Endothelial cell of umbilical vein (primary cell): ENCODE data around the gene TSPAN18. TPM values are rescaled to one million over a fixed set of nuclear protein-coding genes. Genes with fewer than 3 reads are reported as not detected.

ENCODE experiments used
- BruUV-seq: library from RNA; stranded (reverse); fragments of 400-500 nt; replicated peaks from 2 replicates; lab custom pipeline; 2021; lab: Mats Ljungman, UMichigan
- CTCF ChIA-PET: fragments of 300-600, 350-600 bp; sonication (Branson Sonifier 250); formaldehyde crosslinking; loops from one replicate; lab custom pipeline; 2021; ENCODE audit warnings: antibody characterized with exemption, inconsistent platforms; lab: Charles Lee
- POLR2A ChIA-PET: fragments of 300-600, 350-600 bp; sonication (Branson Sonifier 250); formaldehyde crosslinking; loops from one replicate; lab custom pipeline; 2021; ENCODE audit warnings: antibody characterized with exemption, inconsistent platforms; lab: Charles Lee
- DNase-seq: peaks from one replicate; pipeline ENCODE4 v3.0.0-alpha.2; 2011; ENCODE audit warnings: low read depth, low spot score
- FAIRE-seq: peaks from 2 replicates; lab custom pipeline; 2011; peaks lifted over from hg19 to GRCh38; lab: Jason Lieb, UNC
- H2AFZ ChIP-seq: 2 replicates; pipeline ENCODE4 v1.6.0; 2012; ENCODE audit warnings: low read depth, low read length, control low read depth, inconsistent platforms
- H3K27ac ChIP-seq: 2 replicates; pipeline ENCODE4 v1.5.1; 2011; ENCODE audit warnings: low read depth, mild to moderate bottlenecking, control low read depth, low read length, moderate library complexity; ENCODE audit not compliant: insufficient read depth
- H3K27me3 ChIP-seq, 2 experiments: 2 replicates each; pipeline versions ENCODE4 v1.6.0 to v1.6.1; 2011; ENCODE audit warnings: low read length in 2 of 2, mixed read lengths in 1 of 2; ENCODE audit not compliant: control insufficient read depth in 2 of 2, insufficient read depth in 2 of 2
- H3K36me3 ChIP-seq, 2 experiments: 2 replicates in 1 of 2; 3 replicates in 1 of 2; pipeline ENCODE4 v1.5.1; 2011; ENCODE audit warnings: low read length in 2 of 2, mild to moderate bottlenecking in 1 of 2, moderate library complexity in 1 of 2; ENCODE audit not compliant: control insufficient read depth in 2 of 2, insufficient read depth in 2 of 2; ENCODE audit errors: extremely low read depth in 1 of 2
- H3K4me1 ChIP-seq: 3 replicates; pipeline ENCODE4 v1.5.1; 2011; ENCODE audit warnings: mild to moderate bottlenecking, low read length; ENCODE audit not compliant: control insufficient read depth, insufficient read depth; ENCODE audit errors: extremely low read depth
- H3K4me2 ChIP-seq: 2 replicates; pipeline ENCODE4 v1.6.1; 2011; ENCODE audit warnings: low read length, control low read depth, mixed read lengths; ENCODE audit not compliant: insufficient read depth
- H3K4me3 ChIP-seq, 3 experiments: fragments of 200-600 bp in 1 of 3; sonication (generic), shearing (Covaris generic) in 1 of 3; replicated peaks in 1 of 3; 2 replicates each; pipeline ENCODE4 v1.5.1; 2011 to 2016; ENCODE audit warnings: control low read depth in 3 of 3, low read length in 3 of 3, mild to moderate bottlenecking in 2 of 3, inconsistent platforms in 1 of 3, low read depth in 1 of 3, moderate library complexity in 1 of 3; ENCODE audit not compliant: insufficient read depth in 1 of 3
- H3K79me2 ChIP-seq: 2 replicates; pipeline ENCODE4 v1.6.0; 2012; ENCODE audit warnings: low read length, inconsistent platforms; ENCODE audit not compliant: control insufficient read depth, insufficient read depth
- H3K9ac ChIP-seq: replicated peaks from 2 replicates; pipeline ENCODE3; 2011; ENCODE audit warnings: low read length, control low read depth; ENCODE audit not compliant: insufficient read depth; ENCODE audit errors: extremely low read depth
- H3K9me1 ChIP-seq: replicated peaks from 3 replicates; pipeline ENCODE4 v1.6.0; 2011; ENCODE audit warnings: mild to moderate bottlenecking, low read length; ENCODE audit not compliant: control insufficient read depth, insufficient read depth; ENCODE audit errors: extremely low read depth
- H3K9me3 ChIP-seq: replicated peaks from 2 replicates; pipeline ENCODE4 v1.5.1; 2012; ENCODE audit warnings: low read length, inconsistent platforms; ENCODE audit not compliant: control insufficient read depth, insufficient read depth
- H4K20me1 ChIP-seq: replicated peaks from 2 replicates; pipeline ENCODE3; 2011; ENCODE audit warnings: mild to moderate bottlenecking, low read length; ENCODE audit not compliant: control insufficient read depth, insufficient read depth; ENCODE audit errors: extremely low read depth
- EZH2 ChIP-seq: IDR thresholded peaks from 2 replicates; pipeline ENCODE4 v1.6.1; 2012; ENCODE audit warnings: borderline replicate concordance, low read depth, mild to moderate bottlenecking, moderate library complexity, low read length, inconsistent platforms; ENCODE audit not compliant: severe bottlenecking
- FOS ChIP-seq: IDR thresholded peaks from 2 replicates; pipeline ENCODE4 v1.6.1; 2011; ENCODE audit warnings: mild to moderate bottlenecking, low read length, moderate library complexity, borderline replicate concordance; ENCODE audit not compliant: insufficient read depth
- GATA2 ChIP-seq: IDR thresholded peaks from 2 replicates; pipeline ENCODE4 v1.7.0; 2011; ENCODE audit warnings: low read depth, mild to moderate bottlenecking, moderate library complexity, mixed read lengths, low read length; ENCODE audit not compliant: insufficient read length, insufficient read depth
- JUN ChIP-seq: IDR thresholded peaks from 2 replicates; pipeline ENCODE4 v1.6.1; 2011; ENCODE audit warnings: borderline replicate concordance, low read depth; ENCODE audit not compliant: insufficient read length, insufficient read depth
- MYC ChIP-seq: IDR thresholded peaks from one replicate; pipeline ENCODE4 v1.6.1; 2011; ENCODE audit warnings: mild to moderate bottlenecking, low read depth, low read length
- POLR2A ChIP-seq: IDR thresholded peaks from 2 replicates; pipeline ENCODE4 v1.6.1; 2012; ENCODE audit warnings: low read depth, mild to moderate bottlenecking, control low read depth, low read length
- POLR2AphosphoS5 ChIP-seq: IDR thresholded peaks from 2 replicates; pipeline ENCODE4 v1.6.1; 2012; ENCODE audit warnings: low read depth, mild to moderate bottlenecking, control low read depth, low read length, moderate library complexity; ENCODE audit not compliant: insufficient read depth
- dilution Hi-C: fragments of 300-500 bp; cut with MboI; formaldehyde crosslinking; loops from one replicate; pipeline ENCODE4 v1.15.0; 2019; ENCODE audit warnings: low sequenced_read_pairs; ENCODE audit not compliant: extremely low pct_ligation_motif_present
- intact Hi-C: fragments of 100-400 bp; cut with micrococcal nuclease; formaldehyde crosslinking; loops from one replicate; pipeline ENCODE4 v1.10.0; 2022
- polyA plus RNA-seq, 4 experiments: library from polyadenylated mRNA; depleted of rRNA in 3 of 4; stranded (reverse) in 3 of 4; unstranded in 1 of 4; fragments of >200 nt; gene quantifications; 2 replicates each; pipeline versions ENCODE4 v1.2.1 to v1.2.3, GENCODE V29; 2011 to 2012; ENCODE audit warnings: missing spikeins in 1 of 4
- total RNA-seq: library from RNA; stranded (reverse); gene quantifications from 2 replicates; pipeline ENCODE4 v1.2.3, GENCODE V29; 2021
- TF ChIP-seq, protein P1 (sequence below): IDR thresholded peaks from 2 replicates; pipeline ENCODE4 v1.6.1; 2011; ENCODE audit not compliant: insufficient read depth, insufficient read length
- TF ChIP-seq, protein P2 (sequence below), 2 donors: IDR thresholded peaks; 1 replicate in 1 of 2; 2 replicates in 1 of 2; pipeline ENCODE4 v1.5.1; 2011; ENCODE audit warnings: low read length in 2 of 2, mild to moderate bottlenecking in 2 of 2, moderate library complexity in 2 of 2, control low read depth in 1 of 2, inconsistent platforms in 1 of 2, low read depth in 1 of 2; ENCODE audit not compliant: insufficient read depth in 1 of 2; ENCODE audit errors: extremely low read depth in 1 of 2

The TSPAN18 gene
- total and polyA plus RNA-seq, 2 donors (not counting 3 experiments of a cell fraction or from before 2014, with no cell fraction given): 32.2 to 118 TPM

DNA sequence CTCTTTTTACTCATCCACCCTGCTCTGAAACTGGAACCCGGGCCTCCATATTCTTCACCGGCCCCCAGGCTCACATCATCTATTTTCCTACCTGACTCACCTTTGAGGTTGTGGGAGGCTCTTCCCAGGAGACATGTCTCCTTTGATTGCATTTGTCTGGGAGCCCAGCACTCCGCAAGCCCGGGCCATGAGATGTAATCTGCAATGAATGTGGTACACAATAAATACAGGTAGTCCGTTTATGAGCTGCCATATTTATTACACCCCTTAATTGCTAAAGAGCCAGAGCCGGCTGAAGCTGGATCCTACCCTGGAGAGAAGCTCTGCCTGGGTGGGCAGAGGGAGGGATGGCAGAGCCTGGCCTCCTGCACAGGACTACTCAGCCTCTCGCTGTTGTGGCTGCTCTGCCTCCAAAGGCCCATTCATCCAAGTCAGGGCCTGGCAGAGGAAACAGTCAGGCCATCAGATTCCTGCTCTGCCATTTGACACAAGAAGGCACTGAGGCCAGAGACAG, 174.4 kb downstream of the TSPAN18 start:
- no peak overlapping the region for H3K27ac ChIP-seq
- TF ChIP-seq MYC (no peak), JUN (no peak), EZH2 (no peak), POLR2A (no peak), FOS (no peak), GATA2 (no peak), POLR2AphosphoS5 (no peak)
- TF ChIP-seq, protein P1, sequence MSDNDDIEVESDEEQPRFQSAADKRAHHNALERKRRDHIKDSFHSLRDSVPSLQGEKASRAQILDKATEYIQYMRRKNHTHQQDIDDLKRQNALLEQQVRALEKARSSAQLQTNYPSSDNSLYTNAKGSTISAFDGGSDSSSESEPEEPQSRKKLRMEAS: no peak
- TF ChIP-seq, protein P2, sequence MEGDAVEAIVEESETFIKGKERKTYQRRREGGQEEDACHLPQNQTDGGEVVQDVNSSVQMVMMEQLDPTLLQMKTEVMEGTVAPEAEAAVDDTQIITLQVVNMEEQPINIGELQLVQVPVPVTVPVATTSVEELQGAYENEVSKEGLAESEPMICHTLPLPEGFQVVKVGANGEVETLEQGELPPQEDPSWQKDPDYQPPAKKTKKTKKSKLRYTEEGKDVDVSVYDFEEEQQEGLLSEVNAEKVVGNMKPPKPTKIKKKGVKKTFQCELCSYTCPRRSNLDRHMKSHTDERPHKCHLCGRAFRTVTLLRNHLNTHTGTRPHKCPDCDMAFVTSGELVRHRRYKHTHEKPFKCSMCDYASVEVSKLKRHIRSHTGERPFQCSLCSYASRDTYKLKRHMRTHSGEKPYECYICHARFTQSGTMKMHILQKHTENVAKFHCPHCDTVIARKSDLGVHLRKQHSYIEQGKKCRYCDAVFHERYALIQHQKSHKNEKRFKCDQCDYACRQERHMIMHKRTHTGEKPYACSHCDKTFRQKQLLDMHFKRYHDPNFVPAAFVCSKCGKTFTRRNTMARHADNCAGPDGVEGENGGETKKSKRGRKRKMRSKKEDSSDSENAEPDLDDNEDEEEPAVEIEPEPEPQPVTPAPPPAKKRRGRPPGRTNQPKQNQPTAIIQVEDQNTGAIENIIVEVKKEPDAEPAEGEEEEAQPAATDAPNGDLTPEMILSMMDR (IDR thresholded peaks at IDR 0.05; ENCODE audit: extremely low read depth in 1 of 2, insufficient read depth in 1 of 2, low read depth in 1 of 2, low read length in 2 of 2): no peak
- H4K20me1 ChIP-seq: no peaks in the 10 kb centered on the region
- DNase-seq (no peak), FAIRE-seq (no peak)
- dilution Hi-C loops: no loop called here
- intact Hi-C loops: no loop called here
- H3K36me3 ChIP-seq: no peaks in the 10 kb centered on the region
- H3K79me2 ChIP-seq: no peaks in the 10 kb centered on the region
- ChIA-PET CTCF (interaction anchor here (1.0 kb wide), 1 partner anchor 10 kb away, joined by 3 read pairs; no protein-coding TSS in a partner anchor), POLR2A (interaction anchor here (0.6 kb wide), 1 partner anchor 215 kb away, joined by 3 read pairs; no protein-coding TSS in a partner anchor)
- no peaks in the 10 kb centered on the region for H3K27me3 ChIP-seq
- H3K4me2 ChIP-seq: no peak overlapping the region
- no peaks in the 10 kb centered on the region for H3K9me1 ChIP-seq
- H3K4me3 ChIP-seq: no peak overlapping the region
- H3K4me1 ChIP-seq: no peaks in the 10 kb centered on the region
- no peak overlapping the region for H3K9ac ChIP-seq
- BruUV-seq: no TSS peak
- no peaks in the 10 kb centered on the region for H3K9me3 ChIP-seq
- no peak overlapping the region for H2AFZ ChIP-seq
